ENCODE results near the gene SPRR1B.

The SPRR1B gene

DNA sequence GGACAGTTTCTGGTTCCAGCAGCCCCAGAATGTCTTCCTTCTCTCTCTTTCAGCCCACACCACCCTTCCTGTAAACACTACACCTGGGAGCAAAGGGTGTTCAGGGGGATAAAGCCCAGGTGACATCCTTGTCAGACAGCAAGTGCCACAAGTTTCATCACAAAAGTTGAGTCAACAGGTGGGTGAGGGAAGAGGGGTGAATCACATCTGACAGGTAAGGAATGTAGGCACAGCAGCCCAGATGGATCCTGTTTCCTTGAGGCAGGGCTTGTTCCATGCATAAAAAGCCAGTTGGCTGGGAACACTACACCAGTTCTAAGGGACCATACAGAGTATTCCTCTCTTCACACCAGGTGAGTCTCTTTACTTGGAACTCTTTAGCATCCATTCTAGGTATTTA, at the start of gene SPRR1B:
Gene SPRR1B, plus strand, starts transcription at position 309 of the 400 bp plus-strand sequence. CDS start 1,143 bp downstream, outside the sequence.
- H3K4me3 ChIP-seq (ENCODE audit: low read length in 2 of 2): no peak within 1 kb of the TSS
- H3K36me3 ChIP-seq (ENCODE audit: control insufficient read depth in 2 of 2, insufficient read depth in 2 of 2, low read length in 2 of 2): no peaks in the 10 kb centered on the region
- H3K27ac ChIP-seq (ENCODE audit: low read depth in 2 of 2, low read length in 2 of 2): no peak within 1 kb of the TSS
- H3K9ac ChIP-seq (ENCODE audit: low read depth in 1 of 2, low read length in 2 of 2): no peak within 1 kb of the TSS
- H3K4me1 ChIP-seq (ENCODE audit: control insufficient read depth in 2 of 2, insufficient read depth in 2 of 2, low read length in 2 of 2): no peaks in the 10 kb centered on the region
- no peaks in the 10 kb centered on the region for H3K27me3 ChIP-seq (ENCODE audit: control insufficient read depth in 2 of 2, insufficient read depth in 2 of 2, low read length in 2 of 2)
- H3K9me3 ChIP-seq (ENCODE audit: control insufficient read depth in 2 of 2, low read length in 2 of 2): no peaks in the 10 kb centered on the region

- H3K4me3 ChIP-seq (ENCODE audit: low read length in 2 of 2): no peak overlapping the region
- H3K27me3 ChIP-seq (ENCODE audit: control insufficient read depth in 2 of 2, insufficient read depth in 2 of 2, low read length in 2 of 2): no peaks in the 10 kb centered on the region
- H3K27ac ChIP-seq (ENCODE audit: low read depth in 2 of 2, low read length in 2 of 2): no peak overlapping the region
- H3K36me3 ChIP-seq (ENCODE audit: control insufficient read depth in 2 of 2, insufficient read depth in 2 of 2, low read length in 2 of 2): no peaks in the 10 kb centered on the region
- H3K4me1 ChIP-seq (ENCODE audit: control insufficient read depth in 2 of 2, insufficient read depth in 2 of 2, low read length in 2 of 2): no peaks in the 10 kb centered on the region
- no peaks in the 10 kb centered on the region for H3K9me3 ChIP-seq (ENCODE audit: control insufficient read depth in 2 of 2, low read length in 2 of 2)
- H3K9ac ChIP-seq (ENCODE audit: low read depth in 1 of 2, low read length in 2 of 2): no peak overlapping the region
Observed at GRCh38 chr1:152982076-152982475, 48.9 kb upstream of the SPRR1B start.

DNA sequence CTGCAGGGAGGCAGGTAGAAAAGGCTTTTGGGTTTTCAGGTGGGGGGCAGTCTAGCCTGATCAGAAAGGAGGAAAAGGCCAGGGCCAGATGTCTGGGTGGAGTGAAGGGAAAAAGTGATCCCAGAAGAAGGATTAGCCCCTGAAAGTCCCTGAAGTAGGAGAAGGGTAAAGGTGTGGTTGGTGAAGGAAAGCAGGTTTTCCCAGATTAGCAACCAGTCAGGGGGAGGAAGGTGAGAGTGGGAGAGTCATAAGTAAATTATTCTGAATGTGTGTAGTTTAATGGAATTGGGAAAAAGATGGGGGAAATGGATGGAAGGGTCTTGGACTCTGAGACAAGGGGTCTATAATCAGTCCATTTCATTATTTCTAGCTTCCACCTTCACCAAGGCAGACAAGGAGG, 47.8 kb upstream of the SPRR1B start:
- H3K36me3 ChIP-seq (ENCODE audit: control insufficient read depth in 2 of 2, insufficient read depth in 2 of 2, low read length in 2 of 2): no peaks in the 10 kb centered on the region
- H3K9ac ChIP-seq (ENCODE audit: low read depth in 1 of 2, low read length in 2 of 2): no peak overlapping the region
- H3K4me3 ChIP-seq (ENCODE audit: low read length in 2 of 2): no peak overlapping the region
- no peaks in the 10 kb centered on the region for H3K4me1 ChIP-seq (ENCODE audit: control insufficient read depth in 2 of 2, insufficient read depth in 2 of 2, low read length in 2 of 2)
- no peaks in the 10 kb centered on the region for H3K9me3 ChIP-seq (ENCODE audit: control insufficient read depth in 2 of 2, low read length in 2 of 2)
- H3K27me3 ChIP-seq (ENCODE audit: control insufficient read depth in 2 of 2, insufficient read depth in 2 of 2, low read length in 2 of 2): no peaks in the 10 kb centered on the region
- H3K27ac ChIP-seq (ENCODE audit: low read depth in 2 of 2, low read length in 2 of 2): no peak overlapping the region

GRCh38 chr1:152983743-152984142, 47.3 kb upstream of the SPRR1B start, which contains the start of gene SPRR1A:
Gene SPRR1A, plus strand, starts transcription at chr1:152984081. Its CDS starts 1,150 bp downstream, at chr1:152985231.
- Histone ChIP-seq H3K9ac (ENCODE audit: low read depth in 1 of 2, low read length in 2 of 2) (no peak within 1 kb of the TSS), H3K36me3 (ENCODE audit: control insufficient read depth in 2 of 2, insufficient read depth in 2 of 2, low read length in 2 of 2) (no peaks in the 10 kb centered on the region), H3K27ac (ENCODE audit: low read depth in 2 of 2, low read length in 2 of 2) (no peak within 1 kb of the TSS), H3K27me3 (ENCODE audit: control insufficient read depth in 2 of 2, insufficient read depth in 2 of 2, low read length in 2 of 2) (no peaks in the 10 kb centered on the region), H3K4me1 (ENCODE audit: control insufficient read depth in 2 of 2, insufficient read depth in 2 of 2, low read length in 2 of 2) (no peaks in the 10 kb centered on the region), H3K4me3 (ENCODE audit: low read length in 2 of 2) (no peak within 1 kb of the TSS), H3K9me3 (ENCODE audit: control insufficient read depth in 2 of 2, low read length in 2 of 2) (no peaks in the 10 kb centered on the region)

DNA sequence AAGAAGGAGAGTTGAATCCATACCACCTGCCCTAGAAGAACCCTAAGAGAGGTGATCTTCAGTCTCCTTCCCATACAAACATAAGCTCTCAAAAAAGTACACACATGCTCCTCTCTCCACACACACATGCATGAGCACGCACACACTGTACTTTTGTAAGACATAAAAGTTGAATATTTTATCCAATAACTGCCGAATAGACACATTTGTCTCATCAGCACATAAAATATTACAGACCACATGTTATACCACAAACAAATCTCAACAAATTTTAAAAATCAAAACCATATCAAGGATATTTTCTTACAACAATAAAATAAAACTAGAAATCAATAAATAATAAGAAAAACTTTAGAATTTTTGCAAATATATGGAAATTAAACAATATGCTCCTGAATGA, 44.4 kb upstream of the SPRR1B start:
- no peaks in the 10 kb centered on the region for H3K27me3 ChIP-seq (ENCODE audit: control insufficient read depth in 2 of 2, insufficient read depth in 2 of 2, low read length in 2 of 2)
- no peaks in the 10 kb centered on the region for H3K4me1 ChIP-seq (ENCODE audit: control insufficient read depth in 2 of 2, insufficient read depth in 2 of 2, low read length in 2 of 2)
- no peaks in the 10 kb centered on the region for H3K36me3 ChIP-seq (ENCODE audit: control insufficient read depth in 2 of 2, insufficient read depth in 2 of 2, low read length in 2 of 2)
- no peak overlapping the region for H3K9ac ChIP-seq (ENCODE audit: low read depth in 1 of 2, low read length in 2 of 2)
- H3K4me3 ChIP-seq (ENCODE audit: low read length in 2 of 2): no peak overlapping the region
- H3K9me3 ChIP-seq (ENCODE audit: control insufficient read depth in 2 of 2, low read length in 2 of 2): no peaks in the 10 kb centered on the region
- H3K27ac ChIP-seq (ENCODE audit: low read depth in 2 of 2, low read length in 2 of 2): no peak overlapping the region

- Histone ChIP-seq H3K4me1 (ENCODE audit: control insufficient read depth in 2 of 2, insufficient read depth in 2 of 2, low read length in 2 of 2) (no peaks in the 10 kb centered on the region), H3K36me3 (ENCODE audit: control insufficient read depth in 2 of 2, insufficient read depth in 2 of 2, low read length in 2 of 2) (no peaks in the 10 kb centered on the region), H3K27me3 (ENCODE audit: control insufficient read depth in 2 of 2, insufficient read depth in 2 of 2, low read length in 2 of 2) (no peaks in the 10 kb centered on the region), H3K9ac (ENCODE audit: low read depth in 1 of 2, low read length in 2 of 2) (no peak overlapping the region), H3K27ac (ENCODE audit: low read depth in 2 of 2, low read length in 2 of 2) (no peak overlapping the region), H3K4me3 (ENCODE audit: low read length in 2 of 2) (no peak overlapping the region), H3K9me3 (ENCODE audit: control insufficient read depth in 2 of 2, low read length in 2 of 2) (no peaks in the 10 kb centered on the region)
Observed at GRCh38 chr1:152993186-152993585, 37.8 kb upstream of the SPRR1B start.

GRCh38 chr1:152995842-152996241, 35.2 kb upstream of the SPRR1B start:
- Histone ChIP-seq H3K27me3 (ENCODE audit: control insufficient read depth in 2 of 2, insufficient read depth in 2 of 2, low read length in 2 of 2) (peaks cover 0 to 2% of the 10 kb centered on the region in 2 donors), H3K27ac (ENCODE audit: low read depth in 2 of 2, low read length in 2 of 2) (no peak overlapping the region), H3K4me3 (ENCODE audit: low read length in 2 of 2) (no peak overlapping the region), H3K9ac (ENCODE audit: low read depth in 1 of 2, low read length in 2 of 2) (no peak overlapping the region), H3K9me3 (ENCODE audit: control insufficient read depth in 2 of 2, low read length in 2 of 2) (no peaks in the 10 kb centered on the region), H3K4me1 (ENCODE audit: control insufficient read depth in 2 of 2, insufficient read depth in 2 of 2, low read length in 2 of 2) (no peaks in the 10 kb centered on the region), H3K36me3 (ENCODE audit: control insufficient read depth in 2 of 2, insufficient read depth in 2 of 2, low read length in 2 of 2) (no peaks in the 10 kb centered on the region)

DNA sequence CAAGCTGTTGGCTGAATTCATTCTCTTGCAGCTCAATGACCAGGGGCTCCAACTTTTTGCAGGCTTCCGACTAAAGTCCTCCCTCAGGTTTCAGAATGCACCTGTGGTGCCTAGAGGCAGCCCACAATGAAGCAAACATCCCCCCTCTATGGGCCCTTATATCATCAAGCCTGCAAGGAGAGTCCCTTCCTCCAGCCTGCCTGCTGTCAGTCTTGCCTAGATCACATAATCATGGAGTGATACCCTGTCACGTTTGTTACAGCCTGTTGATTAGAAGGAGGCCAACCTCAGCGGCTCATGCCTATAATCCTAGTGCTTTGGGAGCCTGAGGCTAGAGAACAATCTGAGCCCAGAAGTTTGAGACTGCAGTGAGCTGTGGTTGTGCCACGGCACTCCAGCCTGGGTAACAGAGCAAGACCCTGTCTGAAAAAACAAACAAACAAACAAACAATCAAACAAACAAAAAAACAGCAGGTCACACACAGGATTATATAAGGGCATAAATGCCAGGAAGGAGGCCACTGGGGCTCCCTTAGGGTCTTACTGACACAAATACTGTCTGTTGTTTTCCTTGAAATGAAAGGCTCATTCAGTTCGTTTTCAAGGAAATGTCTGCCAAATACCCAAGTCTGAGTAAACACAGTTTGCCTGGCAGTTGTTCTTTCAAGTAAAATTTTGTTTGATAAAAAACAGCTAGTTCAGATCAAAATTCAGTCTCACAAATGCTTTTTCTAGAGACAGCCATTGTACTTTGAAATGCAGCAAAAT, 34.2 kb upstream of the SPRR1B start:
- Histone ChIP-seq H3K9ac (ENCODE audit: low read depth in 1 of 2, low read length in 2 of 2) (no peak overlapping the region), H3K36me3 (ENCODE audit: control insufficient read depth in 2 of 2, insufficient read depth in 2 of 2, low read length in 2 of 2) (no peaks in the 10 kb centered on the region), H3K9me3 (ENCODE audit: control insufficient read depth in 2 of 2, low read length in 2 of 2) (no peaks in the 10 kb centered on the region), H3K4me1 (ENCODE audit: control insufficient read depth in 2 of 2, insufficient read depth in 2 of 2, low read length in 2 of 2) (no peaks in the 10 kb centered on the region), H3K27me3 (ENCODE audit: control insufficient read depth in 2 of 2, insufficient read depth in 2 of 2, low read length in 2 of 2) (peaks cover 0 to 2% of the 10 kb centered on the region in 2 donors), H3K27ac (ENCODE audit: low read depth in 2 of 2, low read length in 2 of 2) (no peak overlapping the region), H3K4me3 (ENCODE audit: low read length in 2 of 2) (no peak overlapping the region)

GRCh38 chr1:152997901-152998300, 33.1 kb upstream of the SPRR1B start:
- H3K9me3 ChIP-seq (ENCODE audit: control insufficient read depth in 2 of 2, low read length in 2 of 2): no peaks in the 10 kb centered on the region
- H3K9ac ChIP-seq (ENCODE audit: low read depth in 1 of 2, low read length in 2 of 2): no peak overlapping the region
- no peak overlapping the region for H3K27ac ChIP-seq (ENCODE audit: low read depth in 2 of 2, low read length in 2 of 2)
- no peaks in the 10 kb centered on the region for H3K36me3 ChIP-seq (ENCODE audit: control insufficient read depth in 2 of 2, insufficient read depth in 2 of 2, low read length in 2 of 2)
- peaks cover 0 to 2% of the 10 kb centered on the region in 2 donors for H3K27me3 ChIP-seq (ENCODE audit: control insufficient read depth in 2 of 2, insufficient read depth in 2 of 2, low read length in 2 of 2)
- no peaks in the 10 kb centered on the region for H3K4me1 ChIP-seq (ENCODE audit: control insufficient read depth in 2 of 2, insufficient read depth in 2 of 2, low read length in 2 of 2)
- no peak overlapping the region for H3K4me3 ChIP-seq (ENCODE audit: low read length in 2 of 2)

- no peak overlapping the region for H3K9ac ChIP-seq (ENCODE audit: low read depth in 1 of 2, low read length in 2 of 2)
- H3K27me3 ChIP-seq (ENCODE audit: control insufficient read depth in 2 of 2, insufficient read depth in 2 of 2, low read length in 2 of 2): peaks cover 0 to 2% of the 10 kb centered on the region in 2 donors
- no peaks in the 10 kb centered on the region for H3K36me3 ChIP-seq (ENCODE audit: control insufficient read depth in 2 of 2, insufficient read depth in 2 of 2, low read length in 2 of 2)
- H3K4me1 ChIP-seq (ENCODE audit: control insufficient read depth in 2 of 2, insufficient read depth in 2 of 2, low read length in 2 of 2): no peaks in the 10 kb centered on the region
- H3K9me3 ChIP-seq (ENCODE audit: control insufficient read depth in 2 of 2, low read length in 2 of 2): no peaks in the 10 kb centered on the region
- H3K4me3 ChIP-seq (ENCODE audit: low read length in 2 of 2): no peak overlapping the region
- H3K27ac ChIP-seq (ENCODE audit: low read depth in 2 of 2, low read length in 2 of 2): no peak overlapping the region
Observed at GRCh38 chr1:152998476-152998875, 32.5 kb upstream of the SPRR1B start.

All from mucosa of rectum (tissue), 2 donors.